Peyer's patch (tissue), 4 donors: Measurements from ENCODE around the gene RUVBL2. TPM values are rescaled to one million over a fixed set of nuclear protein-coding genes. Genes with fewer than 3 reads are reported as not detected.
A peak's percentile ranks its signal among the peaks of the same experiment; 100 is the strongest.
"Not testable (repeated sequence)": the region's sequence is repeated elsewhere in the genome, so short reads cannot be mapped to it uniquely, and the experiment has no call there.

Experiments used
- DNase-seq, 3 donors: peaks; one replicate each; pipeline ENCODE4 v3.0.0-alpha.2; 2017 to 2019
- H3K27ac ChIP-seq, 4 donors: fragments of 200-600 bp; sonication (generic); one replicate each; pipeline ENCODE4 v1.5.1; 2016 to 2019
- H3K27me3 ChIP-seq, 2 donors: fragments of 200-600 bp; sonication (generic); one replicate each; pipeline ENCODE4 v1.5.1; 2019
- H3K36me3 ChIP-seq, 3 donors: fragments of 200-600 bp; sonication (generic); one replicate each; pipeline ENCODE4 v1.5.1; 2016 to 2019
- H3K4me1 ChIP-seq, 4 donors: fragments of 200-600 bp; sonication (generic); one replicate each; pipeline ENCODE4 v1.5.1; 2016 to 2019
- H3K4me3 ChIP-seq, 4 donors: fragments of 200-600 bp; sonication (generic); 1 replicate in 3 of 4; 2 replicates in 1 of 4; pipeline ENCODE4 v1.5.1; 2016 to 2019; ENCODE audit warnings: mild to moderate bottlenecking in 1 of 4
- H3K9me3 ChIP-seq, 4 donors: fragments of 200-600 bp; sonication (generic); one replicate each; pipeline ENCODE4 v1.5.1; 2016 to 2019; ENCODE audit warnings: mild to moderate bottlenecking in 1 of 4
- CTCF ChIP-seq, 6 experiments: fragments of 450-650 bp in 4 of 6; fragments of 200-600 bp in 2 of 6; sonication (generic) in 1 of 6; IDR thresholded peaks; one replicate each; pipeline ENCODE4 v1.5.1; 2017 to 2019; ENCODE audit warnings: antibody characterized with exemption in 6 of 6, mild to moderate bottlenecking in 3 of 6, moderate library complexity in 1 of 6
- POLR2A ChIP-seq, 2 donors: fragments of 450-650 bp; IDR thresholded peaks; one replicate each; pipeline ENCODE4 v1.5.1; 2017; ENCODE audit warnings: antibody characterized with exemption in 2 of 2, mild to moderate bottlenecking in 2 of 2, moderate library complexity in 2 of 2
- total RNA-seq, 4 donors: library from RNA; depleted of rRNA; stranded (reverse); fragments of >200 nt; gene quantifications; one replicate each; pipeline ENCODE4 v1.1.0, GENCODE V29; 2016

Gene RUVBL2
- total RNA-seq, 4 donors from 2014 or later, result 34.2 to 111 (median 42.8) TPM

DNA sequence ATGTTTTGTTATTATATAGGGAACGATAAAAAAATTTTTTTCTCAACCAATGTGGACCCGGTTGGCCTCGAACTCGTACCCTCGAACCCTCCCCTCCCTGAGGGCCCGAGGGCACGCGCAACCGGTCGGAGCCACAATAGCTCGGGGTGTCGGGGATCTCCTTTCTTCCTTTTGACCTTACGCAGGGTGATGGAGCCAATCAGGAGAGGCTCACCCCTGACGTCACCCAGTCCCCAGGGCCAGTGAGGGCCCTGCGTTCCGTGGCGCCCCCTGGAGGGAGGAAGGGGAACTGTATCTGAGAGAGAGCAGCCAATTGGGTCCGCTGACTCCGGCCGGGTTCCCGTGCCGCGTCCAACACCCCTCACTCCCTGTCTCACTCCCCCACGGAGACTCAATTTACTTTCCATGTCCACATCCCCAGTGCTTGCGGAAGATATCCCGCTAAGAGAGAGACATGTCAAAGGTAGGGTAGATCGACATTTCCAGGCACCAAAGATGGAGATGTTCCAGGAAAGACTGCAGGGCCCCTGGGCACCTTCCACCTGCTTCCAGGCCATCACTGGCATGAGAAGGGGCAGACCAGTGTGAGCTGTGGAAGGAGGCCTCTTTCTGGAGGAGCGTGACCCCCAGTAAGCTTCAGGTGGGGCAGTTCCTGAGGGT, 38.1 kb downstream of the RUVBL2 start, which contains the start of gene CGB2:
Gene CGB2, plus strand, starts transcription at position 249 of the 660 bp plus-strand sequence. Its CDS starts 206 bp downstream, at position 455.
- H3K27me3 ChIP-seq, H3K27ac ChIP-seq, H3K9me3 ChIP-seq, H3K36me3 ChIP-seq, H3K4me1 ChIP-seq, H3K4me3 ChIP-seq: not testable (repeated sequence)
- TF ChIP-seq CTCF (IDR thresholded peaks at IDR 0.05), result peak in 4 of 6 experiments; percentile 23 to 42 (median 29)
- DNase-seq, result peak in 1 of 3 donors; percentile 50

GRCh38 chr19:49036815-49037214, 43.1 kb downstream of the RUVBL2 start, which contains the start of gene CGB1:
Gene CGB1, minus strand, starts transcription at chr19:49036895. Its CDS starts 184 bp downstream, at chr19:49036711.
- H3K27ac ChIP-seq, H3K27me3 ChIP-seq, H3K4me3 ChIP-seq, H3K4me1 ChIP-seq, H3K9me3 ChIP-seq, DNase-seq, H3K36me3 ChIP-seq: not testable (repeated sequence)
- TF ChIP-seq CTCF (IDR thresholded peaks at IDR 0.05), result peak in 3 of 6 experiments; percentile 13 to 25 (median 24)

DNA sequence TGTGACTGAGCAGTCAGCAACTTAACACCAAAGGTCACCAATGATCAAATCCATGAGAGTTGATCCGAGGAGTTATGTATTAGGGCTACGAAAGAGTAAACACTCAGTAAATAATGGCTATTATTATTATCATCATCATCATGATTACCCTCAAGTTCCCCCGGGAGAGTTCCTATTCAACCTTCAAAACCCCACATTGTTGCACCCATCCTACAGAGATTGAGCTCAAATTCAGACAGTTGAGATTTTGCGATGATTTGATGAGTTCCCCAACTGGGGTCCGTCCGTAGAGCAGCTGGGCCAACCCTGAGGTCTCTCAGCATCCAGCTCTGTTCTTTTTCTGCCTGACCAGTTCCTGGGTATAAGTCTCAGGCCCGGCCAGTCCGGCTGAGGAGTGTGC, 44.4 kb downstream of the RUVBL2 start:
- H3K27ac ChIP-seq, DNase-seq, H3K36me3 ChIP-seq, H3K4me3 ChIP-seq, H3K27me3 ChIP-seq, H3K4me1 ChIP-seq, H3K9me3 ChIP-seq: not testable (repeated sequence)

DNA sequence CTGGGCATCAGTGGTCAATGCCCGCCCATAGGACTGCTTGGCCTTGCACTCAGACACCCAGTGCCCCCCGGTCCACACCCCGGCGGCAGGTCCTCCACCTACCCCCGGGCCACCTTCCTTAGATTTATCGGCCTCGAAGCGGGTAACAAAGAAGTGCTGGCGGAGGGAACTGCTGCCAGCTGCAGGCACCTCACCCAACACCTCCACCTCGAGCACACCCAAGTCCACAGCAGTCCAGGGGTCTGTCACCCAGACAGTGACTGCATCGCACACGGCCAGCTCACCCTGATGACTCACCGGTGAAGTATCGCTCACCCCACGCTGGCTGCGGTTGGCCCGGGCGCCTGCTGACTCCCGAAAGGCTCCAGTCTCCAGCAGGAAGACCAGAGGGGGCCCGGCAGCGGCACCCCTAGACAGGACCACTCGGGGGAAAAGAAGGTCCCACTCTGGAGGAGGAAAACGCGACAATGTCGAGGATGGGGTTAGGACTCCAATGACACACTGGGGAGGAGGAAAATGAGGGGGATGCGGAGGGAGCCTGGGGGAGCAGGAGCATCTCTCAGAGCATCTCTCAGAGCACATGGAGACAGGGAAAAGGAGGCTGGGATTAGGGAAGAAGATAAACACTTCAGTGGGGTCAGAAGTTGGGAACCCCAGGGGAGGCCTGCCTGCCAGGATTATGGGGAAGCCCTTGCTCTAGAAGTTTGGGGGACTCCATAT, 45.0 kb downstream of the RUVBL2 start:
- not testable (repeated sequence) for H3K27ac ChIP-seq, DNase-seq, H3K9me3 ChIP-seq, H3K36me3 ChIP-seq, H3K27me3 ChIP-seq, H3K4me3 ChIP-seq, H3K4me1 ChIP-seq

GRCh38 chr19:49039736-49040135, 46.0 kb downstream of the RUVBL2 start:
- not testable (repeated sequence) for H3K4me3 ChIP-seq, H3K4me1 ChIP-seq, DNase-seq, H3K9me3 ChIP-seq, H3K36me3 ChIP-seq, H3K27me3 ChIP-seq, H3K27ac ChIP-seq

DNA sequence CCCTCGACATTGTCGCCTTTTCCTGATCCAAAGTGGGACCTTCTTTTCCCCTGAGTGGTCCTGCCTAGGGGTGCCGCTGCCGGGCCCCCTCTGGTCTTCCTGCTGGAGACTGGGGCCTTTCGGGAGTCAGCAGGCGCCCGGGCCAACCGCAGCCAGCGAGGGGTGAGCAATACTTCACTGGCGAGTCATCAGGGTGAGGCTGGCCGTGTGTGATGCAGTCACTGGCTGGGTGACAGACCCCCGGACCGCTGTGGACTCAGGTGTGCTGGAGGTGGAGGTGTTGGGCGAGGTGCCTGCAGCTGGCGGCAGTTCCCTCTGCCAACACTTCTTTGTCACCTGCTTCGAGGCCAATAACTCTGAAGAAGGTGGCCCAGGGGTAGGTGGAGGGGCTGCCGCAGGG, 48.5 kb downstream of the RUVBL2 start:
- no peak for DNase-seq
- Histone ChIP-seq H3K27ac (no peak overlapping the region), H3K27me3 (no peaks in the 10 kb centered on the region), H3K9me3 (no peaks in the 10 kb centered on the region), H3K4me3 (no peak overlapping the region), H3K4me1 (no peaks in the 10 kb centered on the region), H3K36me3 (no peaks in the 10 kb centered on the region)
- TF ChIP-seq POLR2A (IDR thresholded peaks at IDR 0.05), result no peak
- TF ChIP-seq CTCF (IDR thresholded peaks at IDR 0.05), result no peak

DNA sequence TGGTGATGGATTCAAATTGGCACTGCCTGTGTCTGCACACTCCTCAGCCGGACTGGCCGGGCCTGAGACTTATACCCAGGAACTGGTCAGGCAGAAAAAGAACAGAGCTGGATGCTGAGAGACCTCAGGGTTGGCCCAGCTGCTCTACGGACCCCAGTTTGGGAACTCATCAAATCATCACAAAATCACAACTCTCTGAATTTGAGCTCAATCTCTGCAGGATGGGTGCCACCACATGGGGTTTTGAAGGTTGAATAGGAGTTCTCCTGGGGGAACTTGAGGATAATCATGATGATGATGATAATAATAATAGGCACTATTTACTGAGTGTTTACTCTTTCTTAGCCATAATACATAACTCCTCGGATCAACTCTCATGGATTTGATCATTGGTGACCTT, 49.0 kb downstream of the RUVBL2 start:
- not testable (repeated sequence) for DNase-seq, H3K4me3 ChIP-seq, H3K36me3 ChIP-seq, H3K9me3 ChIP-seq, H3K27me3 ChIP-seq, H3K4me1 ChIP-seq, H3K27ac ChIP-seq

- not testable (repeated sequence) for H3K4me3 ChIP-seq, H3K36me3 ChIP-seq, H3K4me1 ChIP-seq, H3K9me3 ChIP-seq, H3K27ac ChIP-seq, H3K27me3 ChIP-seq, DNase-seq
These were observed 49.9 kb downstream of the RUVBL2 start, which contains the start of gene CGB5 for GRCh38 chr19:49043548-49043947. Gene CGB5, plus strand, starts transcription at chr19:49043848. Its CDS starts 362 bp downstream, at chr19:49044210.

DNA sequence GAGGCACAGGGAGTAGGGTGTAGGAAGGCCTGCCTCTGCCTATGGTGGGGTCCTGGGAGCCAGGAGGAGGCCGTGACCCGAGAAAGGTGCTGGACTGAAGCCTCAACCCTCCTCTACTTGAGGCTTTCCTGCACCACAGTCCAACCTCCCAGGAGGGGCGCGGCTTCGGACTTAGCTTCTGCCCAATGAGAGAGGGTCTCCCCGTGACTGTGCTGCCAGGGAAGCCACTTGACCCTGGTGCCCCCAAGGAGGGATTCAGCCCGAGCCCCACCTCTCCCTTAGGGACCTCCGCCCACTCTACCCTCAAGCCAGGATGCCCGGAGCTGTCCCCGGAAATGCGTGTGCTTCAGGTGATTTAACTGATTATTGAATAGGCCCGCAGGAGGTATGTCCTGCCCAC, 55.3 kb downstream of the RUVBL2 start, which contains the start of gene CGB8:
Gene CGB8, minus strand, starts transcription at position 101 of the 400 bp plus-strand sequence. CDS start 372 bp downstream, outside the sequence.
- not testable (repeated sequence) for H3K27me3 ChIP-seq, H3K4me1 ChIP-seq, H3K36me3 ChIP-seq, DNase-seq, H3K27ac ChIP-seq, H3K4me3 ChIP-seq, H3K9me3 ChIP-seq

DNA sequence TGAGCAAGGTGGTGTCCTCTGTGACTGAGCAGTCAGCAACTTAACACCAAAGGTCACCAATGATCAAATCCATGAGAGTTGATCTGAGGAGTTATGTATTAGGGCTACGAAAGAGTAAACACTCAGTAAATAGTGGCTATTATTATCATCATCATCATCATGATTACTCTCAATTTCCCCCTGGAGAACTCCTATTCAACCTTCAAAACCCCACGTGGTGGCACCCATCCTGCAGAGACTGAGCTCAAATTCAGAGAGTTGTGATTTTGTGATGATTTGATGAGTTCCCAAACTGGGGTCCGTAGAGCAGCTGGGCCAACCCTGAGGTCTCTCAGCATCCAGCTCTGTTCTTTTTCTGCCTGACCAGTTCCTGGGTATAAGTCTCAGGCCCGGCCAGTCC, 56.1 kb downstream of the RUVBL2 start:
- DNase-seq, H3K4me1 ChIP-seq, H3K36me3 ChIP-seq, H3K9me3 ChIP-seq, H3K4me3 ChIP-seq, H3K27ac ChIP-seq, H3K27me3 ChIP-seq: not testable (repeated sequence)

DNA sequence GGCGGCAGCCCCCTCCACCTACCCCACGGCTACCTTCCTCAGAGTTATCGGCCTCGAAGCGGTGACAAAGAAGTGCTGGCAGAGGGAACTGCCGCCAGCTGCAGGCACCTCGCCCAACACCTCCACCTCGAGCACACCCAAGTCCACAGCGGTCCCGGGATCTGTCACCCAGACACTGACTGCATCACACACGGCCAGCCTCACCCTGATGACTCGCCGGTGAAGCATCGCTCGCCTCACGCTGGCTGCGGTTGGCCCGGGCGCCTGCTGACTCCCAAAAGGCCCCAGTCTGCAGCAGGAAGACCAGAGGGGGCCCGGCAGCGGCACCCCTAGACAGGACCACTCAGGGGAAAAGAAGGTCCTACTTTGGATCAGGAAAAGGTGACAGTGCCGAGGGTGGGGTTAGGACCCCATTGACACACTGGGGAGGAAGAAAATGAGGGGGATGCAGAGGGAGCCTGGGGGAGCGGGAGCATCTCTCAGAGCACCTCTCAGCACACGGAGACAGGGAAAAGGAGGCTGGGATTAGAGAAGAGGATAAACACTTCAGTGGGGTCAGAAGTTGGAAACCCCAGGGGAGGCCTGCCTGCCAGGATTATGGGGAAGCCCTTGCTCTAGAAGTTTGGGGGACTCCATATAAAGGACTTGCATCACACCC, 56.8 kb downstream of the RUVBL2 start:
- H3K4me1 ChIP-seq, DNase-seq, H3K27ac ChIP-seq, H3K4me3 ChIP-seq, H3K9me3 ChIP-seq, H3K36me3 ChIP-seq, H3K27me3 ChIP-seq: not testable (repeated sequence)
